GM13976 (cell line): ENCODE results near the gene DQX1.

ENCODE experiments used
- DNase-seq: peaks from one replicate; pipeline ENCODE4 v3.0.0; 2012; ENCODE audit warnings: low spot score
- CTCF ChIP-seq: IDR thresholded peaks from 2 replicates; pipeline ENCODE4 v1.5.1; 2012; ENCODE audit warnings: borderline replicate concordance, mild to moderate bottlenecking; ENCODE audit not compliant: insufficient read depth; ENCODE audit errors: extremely low read depth, missing control alignments, control extremely low read depth
- in situ Hi-C: fragments of 300-500 bp; cut with MboI; formaldehyde crosslinking; loops from one replicate; pipeline ENCODE4 v1.12.0; 2022; ENCODE audit warnings: low sequenced_read_pairs, mixed read lengths, inconsistent platforms; ENCODE audit not compliant: unreplicated experiment

DQX1 gene

GRCh38 chr2:74533464-74533863 is 7.4 kb upstream of the DQX1 start:
- in situ Hi-C loops: loop anchor here (10.0 kb wide), 1 partner anchor 51 kb away; no protein-coding TSS in a partner anchor
- TF ChIP-seq CTCF: no peak
- no peak for DNase-seq

GRCh38 chr2:74532222-74532621 is 6.2 kb upstream of the DQX1 start:
- no peak for DNase-seq
- no peak for TF ChIP-seq CTCF
- in situ Hi-C loops: loop anchor here (10.0 kb wide), 1 partner anchor 53 kb away; no protein-coding TSS in a partner anchor

GRCh38 chr2:74531666-74532065 is 5.6 kb upstream of the DQX1 start:
- in situ Hi-C loops: loop anchor here (10.0 kb wide), 1 partner anchor 53 kb away; no protein-coding TSS in a partner anchor
- no peak for TF ChIP-seq CTCF
- no peak for DNase-seq

- DNase-seq: peak; percentile 85
- in situ Hi-C loops: loop anchor here (10.0 kb wide), 1 partner anchor 54 kb away; no protein-coding TSS in a partner anchor
- TF ChIP-seq CTCF: no peak
Measured at GRCh38 chr2:74530239-74531187, 4.5 kb upstream of the DQX1 start.

GRCh38 chr2:74529357-74530238 is 3.6 kb upstream of the DQX1 start, which contains the start of the genes AUP1 and HTRA2:
AUP1 (minus strand) TSS chr2:74529706; CDS start chr2:74529629, 77 bp downstream.
HTRA2 (plus strand) TSS chr2:74529933; CDS start chr2:74530007, 74 bp downstream.
- DNase-seq: peak; percentile 99
- in situ Hi-C loops: loop anchor here (10.0 kb wide), 1 partner anchor 55 kb away; no protein-coding TSS in a partner anchor
- TF ChIP-seq CTCF: no peak
